ENCODE measurements around the gene SUSD4. TPM values are rescaled to one million over a fixed set of nuclear protein-coding genes. Genes with fewer than 3 reads are reported as not detected.

The SUSD4 gene
- total RNA-seq, 1 experiment from 2014 or later, result 3.5 TPM

GRCh38 chr1:223403184-223403815, 39.3 kb upstream of the SUSD4 start:
- Histone ChIP-seq H2AFZ (ENCODE audit: low read length) (no peak overlapping the region), H3K27me3 (ENCODE audit: insufficient read depth, low read length) (no peaks in the 10 kb centered on the region), H3K9ac (ENCODE audit: extremely low read depth, insufficient read length, low read length) (no peak overlapping the region), H4K8ac (replicated peaks; ENCODE audit: insufficient read length, low read depth, low read length) (no peak overlapping the region), H2BK12ac (ENCODE audit: insufficient read length, low read depth, low read length) (no peak overlapping the region), H3K14ac (ENCODE audit: insufficient read depth, low read length) (no peak overlapping the region), H3K18ac (ENCODE audit: insufficient read length, low read depth, low read length) (no peak overlapping the region), H3K27ac (ENCODE audit: insufficient read length, low read depth, low read length) (no peak overlapping the region), H3K79me2 (ENCODE audit: insufficient read depth, low read length) (no peaks in the 10 kb centered on the region), H2BK15ac (ENCODE audit: low read depth, low read length) (no peak overlapping the region), H3K23me2 (ENCODE audit: insufficient read length, low read depth, low read length, poor library complexity, severe bottlenecking) (no peaks in the 10 kb centered on the region), H2BK20ac (ENCODE audit: low read depth, low read length, poor library complexity, severe bottlenecking) (no peak overlapping the region), H3K4me1 (ENCODE audit: insufficient read depth, low read length) (no peaks in the 10 kb centered on the region), H2BK120ac (ENCODE audit: low read depth, low read length, poor library complexity, severe bottlenecking) (no peak overlapping the region), H4K91ac (ENCODE audit: insufficient read length, low read depth, low read length) (no peak overlapping the region), H3K56ac (ENCODE audit: insufficient read length, low read depth, low read length) (no peak overlapping the region), H3K4me2 (ENCODE audit: insufficient read depth, insufficient read length, low read length) (no peak overlapping the region), H3K4ac (ENCODE audit: low read depth, low read length) (no peak overlapping the region), H2AK5ac (ENCODE audit: insufficient read length, low read length) (no peak overlapping the region), H3T11ph (ENCODE audit: low read length) (no peak overlapping the region), H4K5ac (ENCODE audit: insufficient read length, low read depth, low read length) (no peak overlapping the region), H2BK5ac (ENCODE audit: insufficient read length, low read length) (no peak overlapping the region), H3K79me1 (ENCODE audit: insufficient read depth, low read depth, low read length, poor library complexity, severe bottlenecking) (no peaks in the 10 kb centered on the region), H4K20me1 (ENCODE audit: control insufficient read depth, insufficient read depth, insufficient read length) (no peaks in the 10 kb centered on the region), H3K9me3 (ENCODE audit: control insufficient read depth, low read depth, low read length) (no peaks in the 10 kb centered on the region), H3K23ac (ENCODE audit: insufficient read length, low read depth, low read length) (no peak overlapping the region)
- TF ChIP-seq, protein P1, sequence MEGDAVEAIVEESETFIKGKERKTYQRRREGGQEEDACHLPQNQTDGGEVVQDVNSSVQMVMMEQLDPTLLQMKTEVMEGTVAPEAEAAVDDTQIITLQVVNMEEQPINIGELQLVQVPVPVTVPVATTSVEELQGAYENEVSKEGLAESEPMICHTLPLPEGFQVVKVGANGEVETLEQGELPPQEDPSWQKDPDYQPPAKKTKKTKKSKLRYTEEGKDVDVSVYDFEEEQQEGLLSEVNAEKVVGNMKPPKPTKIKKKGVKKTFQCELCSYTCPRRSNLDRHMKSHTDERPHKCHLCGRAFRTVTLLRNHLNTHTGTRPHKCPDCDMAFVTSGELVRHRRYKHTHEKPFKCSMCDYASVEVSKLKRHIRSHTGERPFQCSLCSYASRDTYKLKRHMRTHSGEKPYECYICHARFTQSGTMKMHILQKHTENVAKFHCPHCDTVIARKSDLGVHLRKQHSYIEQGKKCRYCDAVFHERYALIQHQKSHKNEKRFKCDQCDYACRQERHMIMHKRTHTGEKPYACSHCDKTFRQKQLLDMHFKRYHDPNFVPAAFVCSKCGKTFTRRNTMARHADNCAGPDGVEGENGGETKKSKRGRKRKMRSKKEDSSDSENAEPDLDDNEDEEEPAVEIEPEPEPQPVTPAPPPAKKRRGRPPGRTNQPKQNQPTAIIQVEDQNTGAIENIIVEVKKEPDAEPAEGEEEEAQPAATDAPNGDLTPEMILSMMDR (conservative IDR thresholded peaks at IDR 0.05), result no peak
- peaks cover 0 to 4% of the 10 kb centered on the region in 2 experiments; a peak in 2 of 5 replicates for H3K9me3 Mint-ChIP-seq
- no peak overlapping the region for H3K27ac Mint-ChIP-seq
- H3K4me1 Mint-ChIP-seq, result peaks cover 4 to 6% of the 10 kb centered on the region in 2 experiments
- no CpG with 5 or more reads among the region's 3 CpGs for WGBS (ENCODE audit: extremely low coverage, insufficient read length, low lambda C conversion rate)
- H3K4me3 Mint-ChIP-seq, result no peak overlapping the region
- H3K27me3 Mint-ChIP-seq (ENCODE audit: low read depth), result no peaks in the 10 kb centered on the region
- peaks cover 0 to 5% (median 2%) of the 10 kb centered on the region in 3 experiments; a peak in 4 of 7 replicates for H3K36me3 Mint-ChIP-seq (ENCODE audit: insufficient read depth in 1 of 3, low read depth in 3 of 3)
- DNase-seq, result no peak
